Stimulated activated naive CD4-positive, alpha-beta T cell (primary cell): ENCODE results near the gene RESF1.
A peak's percentile ranks its signal among the peaks of the same experiment; 100 is the strongest.

Source experiments
- DNase-seq, 6 experiments: peaks; one replicate each; lab custom pipeline; 2025; lab: John Stamatoyannopoulos, UW

The RESF1 gene

DNA sequence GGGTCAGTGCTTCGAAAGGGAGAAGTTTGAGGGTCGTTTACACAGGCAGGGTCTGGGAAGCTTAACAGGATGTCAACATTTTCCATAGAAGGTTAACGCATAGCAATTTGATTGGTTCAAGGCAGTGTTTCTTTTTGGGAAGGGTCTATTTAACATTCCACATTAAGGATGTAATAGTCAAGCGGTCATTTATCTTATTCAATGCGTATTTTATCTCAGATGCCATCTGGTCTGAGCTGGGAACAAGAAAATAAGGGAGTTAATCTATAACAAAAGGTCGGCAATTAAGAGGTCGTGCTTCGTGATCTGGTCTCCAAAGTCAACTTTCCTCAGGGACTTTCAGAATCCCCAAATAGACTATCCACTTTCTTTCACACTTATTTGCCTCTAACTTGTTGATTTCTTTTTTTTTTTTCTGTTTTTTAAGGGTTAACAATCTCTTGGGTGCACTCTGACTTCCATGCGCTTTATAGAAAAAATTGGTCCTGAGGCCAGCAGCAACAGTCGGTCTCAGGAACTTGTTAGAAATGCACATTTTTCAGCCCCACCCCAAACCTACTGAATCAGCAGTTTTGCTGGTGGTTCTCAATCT is 550 bp upstream of the RESF1 start:
- no peak for DNase-seq

DNA sequence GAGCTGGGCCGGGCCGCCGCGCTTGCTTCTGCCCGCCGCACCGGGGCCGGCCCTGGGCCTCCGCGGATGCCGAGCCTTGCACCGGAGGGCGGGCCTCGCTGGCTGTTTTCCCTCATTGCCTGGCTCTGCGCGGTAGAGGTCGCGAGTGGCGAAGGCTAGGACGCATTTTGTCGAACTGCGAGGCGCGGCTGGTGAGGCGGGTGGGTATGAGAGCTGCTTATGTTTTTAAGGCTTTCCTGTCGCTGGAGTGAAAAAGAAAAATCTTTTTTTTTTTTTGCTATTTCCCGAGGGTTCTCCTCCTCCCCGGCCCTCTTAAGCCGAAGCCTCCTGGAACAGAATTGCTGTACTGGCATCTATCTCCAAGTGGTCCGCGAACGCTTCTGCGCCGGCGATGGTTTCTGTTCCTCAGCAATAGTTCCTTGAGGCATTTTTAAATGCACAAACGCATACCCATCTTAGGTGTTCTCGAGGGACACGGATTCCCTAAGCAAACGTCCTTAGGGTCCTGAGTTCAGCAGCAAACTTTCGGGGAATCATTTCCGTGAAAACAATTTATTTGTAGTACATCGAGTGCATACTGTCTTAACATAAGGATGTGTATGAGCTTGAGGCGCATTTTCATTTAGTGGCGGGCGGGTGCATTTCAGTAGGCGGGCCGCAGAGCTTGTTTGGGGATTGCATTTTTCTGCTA is 631 bp downstream of the RESF1 start:
- peak; percentile 62 to 87 (median 76) for DNase-seq

DNA sequence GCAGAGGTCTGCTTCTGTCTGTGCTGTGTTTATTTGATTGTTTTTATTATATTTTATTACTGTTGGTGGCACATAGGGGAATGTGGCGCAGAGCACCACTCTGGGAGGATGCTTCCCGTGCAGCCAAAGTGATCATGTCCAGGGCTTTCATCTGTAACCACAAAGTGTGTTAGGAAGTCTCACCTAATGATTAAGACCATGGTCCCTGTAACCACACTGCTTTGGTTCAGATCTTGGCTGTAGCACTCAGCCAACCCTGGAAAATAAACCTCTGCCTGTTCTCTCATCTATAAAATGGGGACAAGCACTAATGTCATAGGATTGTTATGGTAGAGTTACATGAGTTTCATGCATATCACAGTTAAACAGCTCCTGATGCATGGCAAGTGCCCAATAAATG is 1.9 kb downstream of the RESF1 start:
- DNase-seq, result no peak

DNA sequence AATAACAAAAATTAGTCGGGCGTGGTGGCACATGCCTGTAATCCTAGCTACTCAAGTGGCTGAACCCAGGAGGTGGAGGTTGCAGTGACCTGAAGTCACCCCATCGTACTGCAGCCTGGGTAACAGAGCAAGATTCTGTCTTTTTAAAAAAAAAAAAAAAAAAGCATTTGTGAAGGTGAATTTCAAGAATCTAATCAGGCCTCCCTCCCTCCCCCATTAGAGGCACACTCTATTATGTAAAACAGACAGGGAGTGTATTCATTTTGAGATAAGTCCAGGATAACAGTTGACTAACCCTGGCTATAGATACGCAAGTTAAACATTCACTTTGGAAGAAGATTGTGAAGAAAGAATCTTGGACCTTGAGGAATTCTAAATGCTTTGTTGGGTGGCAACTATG is 2.9 kb downstream of the RESF1 start:
- DNase-seq, result peak in 2 of 6 experiments; percentile 9 to 10

DNA sequence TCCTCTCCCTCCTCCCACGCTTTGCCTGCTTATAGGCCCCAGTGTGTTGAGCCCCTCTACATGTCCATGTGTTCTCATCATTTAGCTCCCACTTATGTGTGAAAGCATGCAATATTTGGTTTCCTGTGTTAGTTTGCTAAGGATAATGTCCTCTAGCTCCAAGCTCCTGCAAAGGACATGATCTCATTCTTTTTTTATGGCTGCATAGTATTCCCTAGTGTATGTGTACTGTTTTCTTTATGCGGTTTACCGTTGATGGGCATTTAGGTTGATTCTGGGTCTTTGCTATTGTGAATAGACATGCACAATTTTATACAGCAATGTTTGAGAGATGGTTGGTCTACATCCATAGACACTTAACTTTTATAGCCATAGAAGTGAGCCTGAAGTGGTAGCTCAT is 5.1 kb downstream of the RESF1 start:
- no peak for DNase-seq

DNA sequence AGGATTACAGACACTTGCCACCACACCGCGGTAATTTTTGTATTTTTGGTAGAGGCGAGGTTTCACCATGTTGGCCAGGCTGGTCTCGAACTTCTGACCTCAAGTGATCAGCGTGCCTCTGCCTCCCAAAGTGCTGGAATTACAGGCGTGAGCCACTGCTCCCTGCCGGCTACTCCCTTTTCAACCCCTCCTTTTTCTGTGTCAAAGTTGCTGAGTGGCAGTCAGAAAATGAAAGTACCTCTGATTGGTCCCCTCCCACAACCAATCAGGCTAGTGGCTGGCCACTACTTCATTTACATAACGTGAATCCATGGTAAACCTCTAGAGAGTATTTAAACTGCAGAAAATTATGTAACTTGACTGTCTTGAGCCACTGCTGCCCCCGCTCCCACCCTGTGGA is 5.9 kb downstream of the RESF1 start:
- peak in 3 of 6 experiments; percentile 6 to 22 (median 11) for DNase-seq

DNA sequence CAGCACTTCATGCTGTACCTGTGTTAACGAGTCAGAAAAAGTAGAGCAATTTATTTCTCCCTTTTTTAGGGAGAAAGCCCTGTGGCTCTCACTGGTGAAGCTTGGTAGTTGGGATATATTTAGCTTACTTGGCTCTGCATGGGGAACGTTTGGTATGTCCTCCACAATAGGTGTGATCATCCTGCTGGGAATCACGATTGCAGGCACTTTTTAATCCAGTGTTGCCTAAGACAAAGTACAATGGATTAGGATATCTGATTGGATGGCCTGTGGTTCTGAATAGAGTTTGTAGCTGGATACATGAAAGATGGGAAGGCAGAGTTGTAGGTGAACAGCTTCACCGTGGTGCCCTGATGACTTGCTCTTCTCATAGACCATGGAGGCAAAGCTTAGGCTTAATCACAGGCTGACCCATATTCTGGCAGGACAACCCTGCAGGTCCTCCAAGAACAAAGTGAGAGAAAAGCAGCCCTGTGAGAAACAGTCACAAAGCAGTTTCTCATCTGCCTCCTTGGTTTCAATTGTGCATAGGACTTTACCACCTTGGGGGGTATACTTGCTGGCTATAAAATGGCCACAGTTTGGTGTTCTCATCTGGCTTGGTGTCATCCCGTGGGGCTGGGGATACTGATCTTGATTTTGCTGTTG is 7.5 kb downstream of the RESF1 start:
- peak in 1 of 6 experiments; percentile 9 for DNase-seq

DNA sequence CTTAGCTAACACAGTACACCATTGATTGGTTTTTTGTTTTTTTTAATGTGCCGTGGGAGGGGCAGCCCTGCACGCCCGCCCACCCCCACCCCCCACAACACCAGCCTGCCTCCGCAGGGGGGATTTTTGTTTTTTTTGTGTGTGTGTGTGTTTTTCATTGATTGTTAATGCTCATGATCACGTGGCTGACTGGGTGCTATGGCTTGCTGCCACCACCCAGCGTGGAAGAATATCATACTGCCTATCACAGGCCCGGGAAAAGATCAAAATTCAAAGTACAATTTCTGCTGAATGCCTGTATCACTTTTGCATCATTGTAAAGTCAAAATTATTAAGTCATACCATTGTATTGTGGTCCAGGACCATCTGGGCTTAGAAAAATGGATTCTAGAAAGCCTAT is 8.3 kb downstream of the RESF1 start:
- no peak for DNase-seq

DNA sequence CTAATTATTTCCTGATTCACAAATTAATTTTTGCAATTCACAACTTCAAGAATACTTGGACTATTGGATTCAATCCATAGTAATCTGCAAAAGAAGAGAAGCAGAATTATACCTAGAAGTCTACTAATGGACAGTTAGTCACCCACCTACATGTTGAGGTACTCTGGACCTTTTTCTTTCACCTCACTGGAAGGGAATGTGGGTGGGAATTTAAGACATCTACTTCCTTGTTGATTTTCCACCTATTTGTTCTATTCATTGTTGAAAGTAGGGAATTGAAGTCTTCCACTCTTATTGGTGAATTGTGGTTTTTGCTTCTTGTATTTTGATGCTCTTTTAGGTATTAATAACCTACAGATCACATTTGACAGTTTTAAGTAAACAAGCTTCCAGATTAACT is 11.0 kb downstream of the RESF1 start:
- no peak for DNase-seq

DNA sequence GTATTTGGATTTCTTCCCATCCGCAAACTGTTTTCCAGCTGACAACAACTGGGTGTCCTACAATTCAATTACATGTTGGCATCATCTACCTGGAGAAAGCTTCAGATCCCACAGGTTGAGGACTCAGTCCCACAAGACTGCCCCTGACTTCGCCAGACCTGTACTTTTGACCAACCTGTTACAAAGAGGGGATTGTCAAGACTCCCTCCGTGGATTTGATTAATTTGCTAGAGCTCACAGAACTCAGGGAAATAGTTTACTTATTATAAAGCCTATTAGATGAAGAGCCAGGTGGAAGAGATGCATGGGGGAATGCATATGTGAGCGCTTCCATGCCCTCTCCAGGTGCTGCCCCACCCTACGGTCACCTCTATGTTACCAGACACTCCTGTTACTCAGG is 14.6 kb downstream of the RESF1 start:
- no peak for DNase-seq

DNA sequence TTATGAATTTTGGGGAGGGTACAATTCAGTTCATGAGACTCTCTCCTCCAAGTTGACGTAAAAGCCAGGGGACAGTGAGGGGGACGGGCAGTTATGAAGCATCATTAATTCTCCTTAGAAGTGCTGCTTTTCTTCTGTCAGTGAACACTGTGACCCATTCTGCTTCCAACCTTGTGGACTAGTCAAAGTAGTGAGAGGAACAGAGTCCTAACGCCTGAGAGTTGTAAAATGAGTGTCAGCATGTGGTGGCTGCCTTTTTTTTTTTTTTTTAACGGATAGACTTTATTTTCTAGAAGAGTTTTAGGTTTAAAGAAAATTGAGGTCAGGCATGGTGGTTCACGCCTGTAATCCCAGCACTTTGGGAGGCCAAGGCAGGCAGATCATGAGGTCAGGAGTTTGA is 15.5 kb downstream of the RESF1 start:
- DNase-seq, result no peak

DNA sequence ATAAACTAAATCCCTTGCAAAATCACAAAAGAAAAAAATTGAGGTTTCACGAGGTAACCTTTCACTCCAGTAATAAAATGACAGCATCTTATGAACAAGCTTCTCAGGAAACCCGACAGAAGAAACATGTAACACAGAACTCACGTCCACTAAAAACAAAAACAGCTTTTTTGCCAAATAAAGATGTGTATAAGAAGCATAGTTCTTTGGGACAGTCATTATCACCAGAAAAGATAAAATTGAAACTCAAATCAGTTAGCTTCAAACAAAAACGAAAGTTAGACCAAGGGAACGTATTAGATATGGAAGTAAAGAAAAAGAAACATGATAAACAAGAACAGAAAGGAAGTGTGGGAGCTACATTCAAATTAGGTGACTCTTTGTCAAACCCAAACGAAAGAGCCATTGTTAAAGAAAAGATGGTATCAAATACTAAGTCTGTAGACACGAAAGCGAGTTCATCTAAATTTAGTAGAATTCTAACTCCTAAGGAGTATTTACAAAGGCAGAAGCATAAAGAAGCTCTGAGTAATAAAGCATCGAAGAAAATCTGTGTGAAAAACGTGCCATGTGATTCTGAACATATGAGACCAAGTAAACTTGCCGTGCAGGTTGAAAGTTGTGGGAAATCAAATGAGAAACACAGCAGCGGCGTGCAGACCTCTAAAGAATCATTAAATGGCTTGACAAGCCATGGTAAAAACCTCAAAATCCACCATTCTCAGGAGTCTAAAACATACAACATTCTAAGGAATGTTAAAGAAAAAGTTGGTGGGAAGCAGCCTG is 25.8 kb downstream of the RESF1 start:
- DNase-seq, result no peak

DNA sequence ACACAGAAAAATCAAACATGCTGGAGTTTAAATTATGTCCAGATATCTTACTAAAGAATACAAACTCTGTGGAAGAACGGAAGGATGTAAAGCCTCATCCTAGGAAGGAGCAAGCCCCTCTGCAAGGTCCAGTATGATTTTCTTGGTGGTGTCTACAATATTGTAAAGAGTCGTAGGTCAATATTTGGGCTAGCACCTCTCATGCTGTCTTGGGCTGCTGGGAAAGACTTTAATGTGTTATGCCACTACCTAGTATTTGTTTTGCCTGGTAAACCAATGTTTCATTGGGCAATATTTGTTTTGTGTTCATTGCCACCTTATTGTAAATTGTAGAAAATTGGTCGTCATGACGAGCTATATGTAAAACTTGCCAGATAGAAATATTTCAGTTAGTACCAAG is 26.6 kb downstream of the RESF1 start:
- DNase-seq, result no peak

DNA sequence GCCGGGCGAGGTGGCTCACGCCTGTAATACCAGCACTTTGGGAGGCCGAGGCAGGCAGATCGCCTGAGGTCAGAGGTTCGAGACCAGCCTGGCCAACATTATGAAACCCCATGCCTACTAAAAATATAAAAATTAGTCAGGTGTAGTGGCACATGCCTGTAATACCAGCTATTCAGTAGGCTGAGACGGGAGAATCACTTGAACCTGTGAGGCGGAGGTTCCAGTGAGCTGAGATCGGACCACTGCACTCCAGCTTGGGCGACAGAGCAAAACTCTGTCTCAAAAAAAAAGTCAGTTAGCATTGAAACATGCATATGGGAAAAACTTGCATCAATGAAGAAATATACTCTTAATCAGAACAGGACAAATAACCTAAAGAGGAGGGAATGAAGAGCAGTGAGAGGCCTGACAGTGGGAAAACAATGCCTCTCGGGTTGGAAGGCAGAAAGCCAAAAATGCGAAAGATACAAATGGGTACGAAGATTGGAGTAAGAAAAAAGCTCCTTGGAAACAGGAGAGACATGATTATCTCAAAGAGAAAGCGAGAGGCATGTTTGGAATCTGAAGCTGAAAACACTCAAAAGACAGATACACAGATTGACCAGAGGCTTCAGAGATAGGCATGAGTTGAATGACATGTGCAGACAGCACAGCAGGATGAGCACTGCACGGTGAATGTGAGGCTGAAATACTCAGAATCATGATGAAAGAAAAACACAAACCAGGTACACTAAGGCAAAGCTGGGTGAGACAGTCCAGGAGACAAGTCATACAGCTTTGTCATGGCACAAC is 30.6 kb downstream of the RESF1 start:
- DNase-seq, result no peak

DNA sequence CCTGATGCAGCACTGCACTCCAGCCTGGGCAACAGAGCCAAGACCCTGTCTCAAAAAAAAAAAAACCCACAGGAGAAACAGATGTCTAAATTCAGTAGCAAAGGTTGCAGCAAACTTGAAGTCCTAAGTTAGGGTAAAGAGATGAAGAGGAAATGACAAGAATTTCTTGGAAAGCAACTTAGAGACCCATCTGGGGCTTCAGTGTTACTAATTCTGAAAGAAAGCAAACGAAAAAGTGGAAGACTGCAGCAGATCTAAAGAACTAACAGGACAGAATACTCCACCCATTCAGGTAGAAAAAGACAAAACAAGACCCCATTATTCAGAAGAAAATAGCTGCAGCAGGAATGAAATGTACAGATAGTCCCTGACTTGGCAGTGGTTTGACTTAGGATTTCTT is 31.9 kb downstream of the RESF1 start:
- DNase-seq, result no peak

DNA sequence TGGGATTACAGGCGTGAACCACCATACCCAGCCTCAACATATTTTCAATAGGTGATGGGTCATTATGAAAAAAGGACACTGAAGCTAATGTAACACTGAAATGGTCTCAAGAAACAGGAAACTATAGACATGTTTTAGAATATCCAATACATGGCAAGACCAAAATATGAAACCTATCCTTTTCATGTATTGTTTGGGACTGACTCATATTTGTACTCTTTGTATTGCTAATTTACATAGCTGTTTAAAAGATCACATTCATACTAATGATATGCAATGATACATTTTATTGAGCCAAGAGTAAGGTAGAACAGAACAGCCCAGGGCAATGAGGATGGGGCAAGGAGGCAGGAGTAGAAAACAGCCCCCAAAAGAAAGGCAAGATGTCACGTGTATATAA is 32.6 kb downstream of the RESF1 start:
- DNase-seq, result no peak

DNA sequence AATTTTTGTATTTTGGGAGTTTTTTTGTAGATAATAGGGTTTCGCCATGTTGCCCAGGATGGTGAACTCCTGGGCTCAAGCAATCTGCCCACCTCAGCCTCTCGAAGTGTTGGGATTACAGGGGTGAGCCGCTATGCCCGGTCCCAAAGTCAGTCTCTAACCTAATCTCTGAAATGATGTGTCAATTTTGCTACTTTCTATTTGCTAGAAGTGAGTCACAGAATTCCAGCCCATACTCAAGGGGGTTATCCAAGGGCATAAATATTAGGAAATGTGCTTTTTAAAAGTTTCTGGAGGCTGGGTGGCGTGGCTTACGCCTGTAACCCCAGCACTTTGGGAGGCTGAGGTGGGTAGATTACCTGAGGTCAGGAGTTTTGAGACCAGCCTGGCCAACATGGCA is 40.5 kb downstream of the RESF1 start:
- no peak for DNase-seq

DNA sequence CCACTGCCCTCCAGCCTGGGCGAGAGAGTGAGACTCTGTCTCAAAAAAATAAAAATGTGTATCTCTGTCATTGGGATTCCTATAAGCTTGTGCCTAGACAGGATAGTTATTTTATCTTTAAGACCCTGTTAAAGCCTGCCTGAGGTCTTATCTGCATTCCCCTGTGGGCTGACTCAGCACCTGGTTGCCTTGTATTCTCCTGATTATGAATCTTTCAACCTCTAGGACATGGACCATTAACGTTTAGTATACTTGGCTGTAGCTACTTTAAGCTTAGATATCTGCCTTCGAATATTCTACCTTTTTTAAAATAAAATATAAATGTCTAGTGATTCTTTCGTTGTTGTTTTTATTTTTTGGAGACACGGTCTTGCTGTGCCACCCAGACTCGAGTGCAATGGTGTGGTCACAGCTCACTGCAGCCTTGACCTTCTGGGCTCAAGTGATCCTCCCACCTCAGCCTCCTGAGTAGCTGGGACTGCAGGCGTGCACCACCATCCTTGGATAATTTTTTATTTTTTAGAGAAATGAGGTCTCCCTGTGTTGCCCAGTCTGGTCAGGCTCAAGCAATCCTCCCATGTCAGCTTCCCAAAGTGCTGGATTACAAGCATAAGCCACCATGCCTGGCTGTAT is 41.3 kb downstream of the RESF1 start:
- no peak for DNase-seq

DNA sequence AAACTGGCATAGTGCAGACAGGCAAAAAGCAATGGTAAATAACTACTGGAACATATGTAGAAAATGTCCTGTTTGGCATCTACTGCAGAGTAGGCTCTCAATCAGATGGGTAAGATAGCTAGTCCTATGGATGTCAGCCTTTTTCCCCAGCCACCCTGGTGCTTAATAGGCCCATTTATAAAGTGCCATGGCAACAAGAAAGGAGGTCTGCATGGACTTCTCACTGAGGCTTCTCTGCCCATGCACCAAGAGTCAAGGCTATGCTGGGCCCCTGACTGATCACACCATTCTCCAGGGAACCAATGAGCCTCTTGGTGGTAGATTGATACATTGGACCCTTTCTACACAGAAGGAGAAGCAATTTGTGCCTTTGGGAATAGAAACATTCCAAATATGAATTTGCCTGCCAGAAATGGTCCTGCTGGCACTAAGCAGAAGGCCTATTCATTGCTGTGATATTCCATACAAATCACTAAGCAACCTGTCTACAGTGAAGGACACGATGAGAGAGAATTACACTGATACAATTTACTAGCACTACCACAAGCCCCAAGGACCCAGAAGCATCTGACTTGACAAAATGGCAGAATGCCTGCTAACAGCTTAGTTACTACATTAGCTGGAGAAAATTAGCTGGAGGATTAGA is 43.8 kb downstream of the RESF1 start:
- no peak for DNase-seq

DNA sequence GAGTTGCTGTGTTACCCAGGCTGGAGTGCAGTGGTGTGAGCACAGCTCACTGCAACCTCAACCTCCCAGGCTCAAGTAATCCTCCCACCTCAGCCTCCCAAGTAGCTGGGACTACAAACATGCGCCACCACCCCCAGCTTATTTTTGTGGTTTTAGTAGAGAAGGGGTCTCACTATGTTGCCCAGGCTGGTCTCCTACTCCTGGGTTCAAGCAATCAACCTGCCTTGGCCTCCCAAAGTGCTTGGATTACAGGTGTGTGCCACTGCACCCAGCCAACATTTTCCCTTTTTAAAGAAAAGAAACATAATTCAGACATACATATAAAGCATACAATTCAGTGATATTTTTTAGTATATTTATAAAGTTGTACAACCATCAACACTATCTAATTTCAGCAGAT is 44.4 kb downstream of the RESF1 start:
- no peak for DNase-seq
